NCI-H69 (cell line): ENCODE measurements around the gene PERM1.
A peak's percentile ranks its signal among the peaks of the same experiment; 100 is the strongest.
"Not testable (repeated sequence)": the region's sequence is repeated elsewhere in the genome, so short reads cannot be mapped to it uniquely, and the experiment has no call there.

Experiments
- DNase-seq: peaks from one replicate; lab custom pipeline; 2025; lab: John Stamatoyannopoulos, UW

Gene PERM1

DNA sequence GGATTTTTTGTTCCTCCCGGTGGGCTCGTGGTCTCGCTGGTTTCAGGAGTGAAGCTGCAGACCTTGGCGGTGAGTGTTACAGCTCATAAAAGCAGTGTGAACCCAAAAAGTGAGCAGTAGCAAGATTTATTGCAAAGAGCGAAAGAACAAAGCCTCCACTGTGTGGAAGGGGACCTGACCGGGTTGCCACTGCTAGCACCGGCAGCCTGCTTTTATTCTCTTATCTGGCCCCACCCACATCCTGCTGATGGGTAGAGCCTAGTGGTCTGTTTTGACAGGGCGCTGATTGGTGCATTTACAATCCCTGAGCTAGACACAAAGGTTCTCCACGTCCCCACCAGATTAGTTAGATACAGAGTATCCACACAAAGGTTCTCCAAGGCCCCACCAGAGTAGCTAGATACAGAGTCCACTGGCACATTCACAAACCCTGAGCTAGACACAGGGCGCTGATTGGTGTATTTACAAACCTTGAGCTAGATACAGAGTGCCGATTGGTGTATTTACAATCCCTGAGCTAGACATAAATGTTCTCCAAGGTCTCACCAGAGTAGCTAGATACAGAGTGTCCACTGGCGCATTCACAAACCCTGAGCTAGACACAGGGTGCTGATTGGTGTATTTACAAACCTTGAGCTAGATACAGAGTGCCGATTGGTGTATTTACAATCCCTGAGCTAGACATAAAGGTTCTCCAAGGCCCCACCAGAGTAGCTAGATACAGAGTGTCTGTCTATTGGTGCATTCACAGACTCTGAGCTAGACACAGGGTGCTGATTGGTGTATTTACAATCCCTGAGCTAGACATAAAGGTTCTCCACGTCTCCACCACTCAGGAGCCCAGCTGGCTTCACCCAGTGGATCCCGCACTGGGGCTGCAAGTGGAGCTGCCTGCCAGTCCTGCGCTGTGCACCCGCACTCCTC is 35.8 kb upstream of the PERM1 start:
- DNase-seq: not testable (repeated sequence)

DNA sequence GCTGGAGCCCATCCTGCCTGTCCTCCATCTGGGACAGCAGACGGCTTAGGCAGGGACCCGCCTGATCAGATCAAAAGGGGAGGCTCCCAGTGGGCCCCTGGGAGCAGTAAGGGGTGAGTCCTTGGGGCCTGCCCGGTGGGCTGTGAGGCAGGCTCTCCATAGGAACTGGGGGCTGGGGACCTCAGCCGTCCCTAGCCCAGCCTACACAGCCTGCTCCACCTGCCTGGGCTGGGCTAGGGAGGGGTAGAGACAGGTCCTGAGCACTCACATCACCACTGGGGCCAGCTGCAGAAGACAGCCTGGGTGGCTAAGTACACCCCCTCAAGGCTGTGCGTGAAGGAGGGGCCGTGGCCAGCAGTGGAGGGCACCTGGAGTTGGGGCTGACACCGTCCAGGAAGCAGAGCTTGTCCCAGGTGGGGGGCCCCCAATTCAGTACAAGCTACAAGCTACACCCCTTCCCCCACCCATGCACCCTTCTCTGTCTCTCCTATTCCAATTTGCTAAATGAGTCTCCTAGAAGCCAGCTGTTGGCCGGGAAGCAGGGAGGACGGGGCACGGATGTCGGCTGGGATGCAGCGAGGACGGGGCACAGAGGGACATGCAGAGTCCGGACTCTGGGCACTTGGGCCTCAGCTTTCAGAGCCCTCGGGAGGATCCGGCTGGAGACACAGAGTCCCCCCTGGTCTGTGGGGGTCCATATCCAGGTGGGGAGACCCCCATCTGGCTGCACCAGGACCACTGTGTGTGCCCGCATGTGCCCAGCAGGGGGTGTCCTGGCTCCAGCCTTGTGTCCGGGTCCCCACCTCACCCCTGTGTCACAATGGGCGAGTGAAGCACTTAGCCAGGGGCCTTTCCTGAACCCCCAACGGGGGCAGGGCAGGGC is 33.1 kb upstream of the PERM1 start:
- DNase-seq: no peak

DNA sequence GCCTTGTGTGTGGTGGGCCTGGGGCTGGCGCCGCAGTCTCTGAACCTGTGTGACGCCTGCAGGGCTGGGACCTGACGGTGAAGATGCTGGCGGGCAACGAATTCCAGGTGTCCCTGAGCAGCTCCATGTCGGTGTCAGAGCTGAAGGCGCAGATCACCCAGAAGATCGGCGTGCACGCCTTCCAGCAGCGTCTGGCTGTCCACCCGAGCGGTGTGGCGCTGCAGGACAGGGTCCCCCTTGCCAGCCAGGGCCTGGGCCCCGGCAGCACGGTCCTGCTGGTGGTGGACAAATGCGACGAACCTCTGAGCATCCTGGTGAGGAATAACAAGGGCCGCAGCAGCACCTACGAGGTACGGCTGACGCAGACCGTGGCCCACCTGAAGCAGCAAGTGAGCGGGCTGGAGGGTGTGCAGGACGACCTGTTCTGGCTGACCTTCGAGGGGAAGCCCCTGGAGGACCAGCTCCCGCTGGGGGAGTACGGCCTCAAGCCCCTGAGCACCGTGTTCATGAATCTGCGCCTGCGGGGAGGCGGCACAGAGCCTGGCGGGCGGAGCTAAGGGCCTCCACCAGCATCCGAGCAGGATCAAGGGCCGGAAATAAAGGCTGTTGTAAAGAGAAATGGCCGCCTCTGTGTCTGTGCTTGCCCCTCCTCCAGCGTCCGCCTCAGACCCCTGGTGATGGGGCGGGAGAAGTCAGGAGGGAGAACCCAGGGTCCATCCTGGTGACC is 32.2 kb upstream of the PERM1 start:
- peak; percentile 36 for DNase-seq

DNA sequence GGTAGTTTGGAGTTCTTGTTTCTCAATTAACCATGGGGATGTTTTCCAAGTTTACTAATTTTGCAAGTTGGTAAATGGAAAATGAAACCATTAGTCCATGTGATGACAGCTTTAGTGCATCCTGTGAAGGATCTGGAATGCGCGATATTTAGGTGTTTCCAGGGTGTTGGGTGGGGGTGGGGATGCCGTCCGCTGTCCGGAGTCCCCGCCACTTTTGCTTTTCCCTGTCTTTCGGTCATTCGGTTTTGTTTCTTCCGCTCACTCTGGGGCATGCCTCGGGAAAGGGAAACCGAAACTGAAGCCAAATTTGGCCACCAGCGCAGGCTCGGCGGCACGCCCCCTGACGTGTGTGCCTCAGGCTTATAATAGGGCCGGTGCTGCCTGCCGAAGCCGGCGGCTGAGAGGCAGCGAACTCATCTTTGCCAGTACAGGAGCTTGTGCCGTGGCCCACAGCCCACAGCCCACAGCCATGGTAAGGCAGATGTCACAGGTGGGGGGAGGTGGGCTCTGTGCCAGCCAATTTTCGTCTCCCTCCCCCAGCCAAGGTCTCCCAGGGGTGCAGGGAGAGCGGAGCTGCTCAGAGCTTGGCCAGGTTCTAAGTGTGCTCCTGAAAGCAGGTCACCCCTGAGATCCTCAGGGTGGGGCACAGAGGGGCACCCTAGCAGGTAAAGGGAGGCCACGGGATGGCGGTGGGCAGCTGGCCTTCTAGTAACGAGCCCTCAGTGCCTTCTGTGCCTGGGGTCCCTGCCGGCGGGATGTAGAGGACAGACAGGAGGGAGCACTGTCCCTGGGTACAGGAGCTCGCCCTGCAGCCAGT is 31.4 kb upstream of the PERM1 start, which contains the start of gene ISG15:
ISG15 (plus strand) TSS at position 393 of the 817 bp plus-strand sequence; CDS start at position 470, 77 bp downstream.
- peak; percentile 69 for DNase-seq

DNA sequence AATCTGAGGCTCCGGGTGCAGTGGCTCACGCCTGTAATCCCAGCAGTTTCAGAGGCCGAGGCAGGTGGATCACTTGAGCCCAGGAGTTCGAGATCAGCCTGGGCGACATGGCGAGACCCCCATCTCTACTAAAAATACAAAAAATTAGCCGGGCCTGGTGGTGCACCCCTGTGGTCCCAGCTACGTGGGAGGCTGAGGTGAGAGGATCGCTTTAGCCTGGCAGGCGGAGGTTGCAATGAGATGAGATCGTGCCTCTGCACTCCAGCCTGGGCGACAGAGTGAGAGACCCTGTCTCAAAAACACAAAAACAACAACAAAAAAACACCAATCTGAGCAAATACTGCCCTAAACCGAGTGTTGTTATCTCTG is 30.8 kb upstream of the PERM1 start:
- not testable (repeated sequence) for DNase-seq

DNA sequence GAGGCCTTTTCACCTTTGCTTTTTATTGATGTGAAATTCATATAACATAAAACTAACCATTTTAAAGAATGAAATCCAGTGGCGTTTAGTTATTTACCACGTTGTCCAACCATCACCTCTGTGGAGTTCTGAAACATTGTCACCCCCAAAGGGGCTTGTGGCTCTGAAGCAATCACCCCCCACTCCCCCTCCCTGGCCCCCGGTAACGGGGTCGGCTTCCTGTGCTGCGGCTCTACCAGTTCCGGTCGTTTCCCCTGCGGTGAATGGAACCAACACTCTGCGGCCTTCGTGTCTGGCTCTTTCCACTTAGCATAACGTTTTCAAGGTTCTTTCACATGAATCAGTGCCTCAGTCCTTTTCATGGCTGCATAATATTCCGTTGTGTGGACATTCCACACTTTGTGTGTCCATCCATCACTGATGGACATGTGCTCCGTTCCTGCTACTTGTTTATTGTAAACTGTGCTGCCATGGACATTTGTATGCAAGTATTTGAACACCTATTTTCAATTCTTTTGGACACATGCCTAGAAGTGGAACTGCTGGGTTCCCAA is 29.6 kb upstream of the PERM1 start:
- DNase-seq: no peak

DNA sequence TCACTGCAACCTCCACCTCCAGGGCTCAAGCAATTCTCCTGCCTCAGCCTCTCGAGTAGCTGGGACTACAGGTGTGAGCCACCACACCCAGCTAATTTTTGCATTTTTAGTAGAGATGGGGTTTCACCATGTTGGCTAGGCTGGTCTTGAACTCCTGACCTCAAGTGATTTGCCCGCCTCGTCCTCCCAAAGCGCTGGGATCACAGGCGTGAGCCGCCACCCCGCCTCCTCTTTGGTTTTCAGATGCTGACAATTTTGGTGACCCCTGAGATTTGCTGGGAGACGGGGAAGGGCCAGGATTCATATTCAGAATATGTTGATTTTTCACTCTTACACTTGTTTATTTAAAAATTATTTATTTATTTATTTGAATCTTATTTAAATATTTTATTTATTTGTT is 28.2 kb upstream of the PERM1 start:
- not testable (repeated sequence) for DNase-seq

DNA sequence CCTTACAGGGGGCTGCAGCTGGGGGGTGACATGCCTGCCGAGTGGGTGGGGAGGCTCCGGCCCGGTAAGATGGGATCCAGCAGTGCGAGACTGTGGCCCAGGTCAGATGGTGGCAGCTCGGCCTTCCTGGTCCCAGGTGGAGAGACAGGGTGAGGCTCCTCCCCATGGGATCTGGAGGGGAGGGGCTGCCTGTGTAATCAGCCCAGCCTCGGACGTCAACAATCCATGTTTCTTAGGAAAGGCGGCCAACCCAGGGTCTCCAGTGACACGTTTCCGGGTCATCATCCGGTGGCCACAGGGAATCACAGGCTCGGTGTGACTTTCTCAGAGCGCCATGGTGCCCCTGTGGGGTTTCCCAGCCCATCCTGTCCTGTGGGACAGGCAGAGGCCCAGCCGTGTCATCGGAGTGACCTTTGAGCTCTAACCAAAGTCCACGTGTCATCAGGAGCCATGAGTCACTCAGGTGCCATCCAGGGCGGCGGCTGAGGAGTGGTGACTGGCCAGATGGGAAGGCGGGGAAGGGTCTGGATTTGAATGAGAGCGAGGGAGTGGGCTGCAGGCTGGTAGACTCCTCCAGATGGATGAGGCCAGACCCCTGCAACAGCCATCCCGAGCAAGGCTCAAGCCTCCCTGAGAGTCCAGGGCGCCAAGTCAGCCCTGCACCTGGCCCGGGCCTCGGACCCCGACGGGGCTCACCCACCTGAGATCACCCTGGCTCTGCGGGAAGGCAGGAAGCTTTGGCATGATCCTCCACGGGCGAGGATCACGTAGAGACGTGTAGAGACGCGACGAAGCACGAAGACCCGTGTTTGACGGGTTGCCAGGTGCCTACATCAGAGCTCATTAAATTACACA is 24.6 kb upstream of the PERM1 start:
- peak; percentile 17 for DNase-seq

DNA sequence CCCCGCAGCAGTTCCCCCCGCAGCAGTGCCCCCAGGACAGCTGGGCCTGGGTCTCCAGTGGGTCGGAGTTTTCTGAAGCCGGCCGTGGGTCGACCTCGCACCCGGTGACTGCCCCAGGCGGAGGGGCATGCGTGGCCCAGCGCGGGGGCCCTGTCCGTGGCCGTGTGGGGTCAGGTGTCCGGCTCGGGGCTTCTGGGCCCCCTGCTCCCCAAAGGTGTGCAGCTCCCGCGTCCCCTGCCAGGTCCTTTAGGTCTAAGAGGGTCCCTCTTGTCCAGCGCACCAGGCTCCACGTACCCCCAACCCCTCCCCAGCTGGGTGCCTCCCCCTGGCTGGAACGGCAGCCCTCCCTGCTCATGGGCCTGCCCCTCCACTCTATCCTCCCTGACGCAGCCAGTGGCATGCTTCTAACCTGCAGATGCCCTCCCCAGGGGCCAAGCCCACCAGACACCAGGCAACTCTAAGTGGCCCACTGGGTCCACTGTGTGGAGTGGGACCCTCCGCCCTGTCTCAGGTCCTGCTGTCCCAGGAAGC is 23.9 kb upstream of the PERM1 start:
- DNase-seq: no peak

DNA sequence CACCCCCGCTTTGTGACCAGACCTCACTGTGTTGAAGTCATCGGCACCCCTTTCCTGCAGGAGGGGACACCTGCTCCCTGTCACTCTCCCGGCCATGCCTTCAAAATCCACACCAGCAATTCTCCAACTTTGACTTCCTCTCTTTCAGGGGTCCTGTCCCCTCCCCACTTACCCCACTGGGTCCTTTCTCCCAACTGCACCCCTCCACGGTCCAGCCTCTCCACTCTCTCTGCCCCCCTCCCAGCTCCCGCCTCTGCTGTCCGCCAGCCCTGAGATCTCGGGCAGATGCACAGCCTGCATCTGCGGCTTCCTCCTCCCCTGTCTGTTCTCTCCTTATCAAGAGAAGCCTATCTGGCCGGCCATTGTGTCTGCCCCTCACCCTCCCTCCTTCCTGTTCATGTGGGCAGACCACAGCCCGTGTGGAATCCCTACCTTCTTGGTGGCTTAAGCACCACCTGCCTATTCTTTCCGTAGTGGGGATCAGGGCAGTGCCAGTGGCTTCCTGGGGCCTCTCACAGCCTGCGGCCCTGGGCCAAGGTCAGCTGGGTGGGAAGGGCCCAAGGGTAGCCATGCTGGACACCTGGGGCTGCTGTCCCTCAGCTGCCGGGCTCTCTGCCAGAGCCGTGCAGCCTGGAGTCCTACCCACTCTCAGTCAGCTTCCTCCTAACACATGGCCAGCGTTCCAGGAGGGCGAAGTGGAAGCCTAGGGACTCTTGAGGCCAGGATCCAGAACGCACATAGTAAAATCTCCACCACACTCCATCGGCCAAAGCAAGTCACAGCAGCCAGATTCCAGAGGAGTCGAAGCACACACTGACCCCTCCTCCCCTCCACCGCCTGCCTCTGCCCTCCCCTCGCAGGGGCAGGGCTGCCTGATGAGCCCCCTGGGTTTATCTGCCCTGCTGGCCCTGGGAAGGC is 23.1 kb upstream of the PERM1 start:
- peak; percentile 47 for DNase-seq

DNA sequence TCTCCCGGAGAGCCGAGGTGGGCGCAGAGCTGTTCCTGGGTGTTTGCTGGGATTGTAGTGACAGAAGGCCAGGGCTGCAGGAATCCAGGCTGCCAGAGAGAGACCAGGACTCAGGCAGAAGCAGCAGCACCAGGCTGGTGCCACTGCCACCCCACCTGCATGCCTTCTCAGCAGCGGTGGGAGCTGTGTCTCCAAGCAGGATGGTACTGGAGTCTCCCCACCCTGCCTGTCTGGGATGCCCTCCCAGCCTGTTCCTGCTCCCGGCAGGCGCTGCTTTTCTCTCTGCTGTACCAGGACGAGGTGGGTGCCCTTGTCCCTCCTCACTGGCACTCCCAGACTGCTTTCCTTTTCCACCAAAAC is 22.5 kb upstream of the PERM1 start:
- DNase-seq: no peak

DNA sequence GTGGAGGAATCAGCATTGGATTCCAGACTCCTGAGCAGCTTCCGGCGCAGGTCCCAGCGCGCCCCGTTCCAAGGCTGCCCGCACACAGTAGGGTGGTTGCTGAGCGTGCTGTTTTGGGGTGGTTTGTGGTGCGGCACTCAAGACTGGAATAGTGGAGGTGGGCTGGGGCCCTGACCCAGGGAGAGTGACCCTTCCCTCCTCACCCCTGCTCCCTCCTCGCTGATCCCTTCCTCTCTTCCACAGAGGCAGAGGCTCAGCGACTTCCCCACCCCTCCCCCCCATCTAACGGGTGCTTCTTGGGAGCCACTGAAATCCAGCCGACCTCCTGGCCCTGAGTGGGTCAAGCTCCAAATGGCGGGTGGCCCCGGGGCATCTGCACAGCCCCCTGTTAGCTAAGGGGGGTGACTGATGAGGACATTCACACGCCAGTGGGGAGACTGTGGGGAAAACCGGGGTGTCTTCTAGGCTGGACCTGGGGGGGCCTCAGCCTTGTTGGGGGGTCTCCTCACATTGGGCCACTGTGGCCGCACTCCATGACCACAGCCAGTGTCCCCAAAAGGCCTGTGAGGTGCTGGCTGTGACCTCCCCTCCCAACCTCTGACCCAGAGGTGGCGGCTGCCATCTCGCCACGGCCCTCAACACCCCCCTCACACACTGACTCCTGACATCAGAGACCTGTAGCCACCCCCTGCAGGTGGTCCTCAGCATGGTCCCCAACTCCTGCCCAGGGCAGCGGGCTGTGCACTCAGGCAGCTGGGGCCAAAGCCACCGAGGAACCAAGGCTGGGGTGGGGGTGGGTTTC is 21.9 kb upstream of the PERM1 start:
- no peak for DNase-seq

DNA sequence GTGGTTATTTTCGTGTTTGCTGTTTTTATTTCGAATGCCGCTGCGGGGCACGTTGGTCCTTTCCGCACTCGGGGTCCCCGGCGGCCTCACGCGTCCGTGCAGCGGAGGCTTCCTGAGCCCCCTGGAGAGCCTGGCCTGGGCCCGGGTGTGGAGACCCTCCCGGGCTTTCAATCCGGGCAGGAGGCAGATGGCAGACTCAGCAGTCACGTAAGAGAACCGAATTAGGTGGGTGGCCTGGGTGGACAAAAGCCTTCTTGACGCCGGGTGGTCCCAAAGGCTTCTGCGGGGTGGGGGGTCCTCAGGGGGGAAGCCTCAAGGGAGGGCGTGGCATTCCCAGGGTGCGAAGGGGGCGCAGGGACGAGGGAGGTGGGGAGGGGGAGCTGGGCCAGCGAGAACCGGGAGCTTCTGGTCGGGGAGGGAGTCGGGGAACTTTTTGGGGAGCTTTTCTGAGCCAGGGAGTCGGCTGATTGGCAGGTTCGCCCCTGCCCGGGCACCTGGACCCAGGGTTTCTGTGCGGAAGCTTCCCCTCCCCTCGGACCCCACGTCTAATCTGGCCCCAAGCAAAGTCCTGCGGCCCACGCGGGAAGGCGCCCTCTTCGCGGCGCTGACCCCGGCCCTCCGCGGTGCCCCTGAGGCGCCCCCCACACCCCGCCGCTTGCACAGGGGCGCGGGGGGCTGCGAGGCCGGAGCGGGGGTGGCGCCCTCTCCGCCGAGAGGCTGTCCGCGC is 19.3 kb upstream of the PERM1 start:
- peak; percentile 44 for DNase-seq

DNA sequence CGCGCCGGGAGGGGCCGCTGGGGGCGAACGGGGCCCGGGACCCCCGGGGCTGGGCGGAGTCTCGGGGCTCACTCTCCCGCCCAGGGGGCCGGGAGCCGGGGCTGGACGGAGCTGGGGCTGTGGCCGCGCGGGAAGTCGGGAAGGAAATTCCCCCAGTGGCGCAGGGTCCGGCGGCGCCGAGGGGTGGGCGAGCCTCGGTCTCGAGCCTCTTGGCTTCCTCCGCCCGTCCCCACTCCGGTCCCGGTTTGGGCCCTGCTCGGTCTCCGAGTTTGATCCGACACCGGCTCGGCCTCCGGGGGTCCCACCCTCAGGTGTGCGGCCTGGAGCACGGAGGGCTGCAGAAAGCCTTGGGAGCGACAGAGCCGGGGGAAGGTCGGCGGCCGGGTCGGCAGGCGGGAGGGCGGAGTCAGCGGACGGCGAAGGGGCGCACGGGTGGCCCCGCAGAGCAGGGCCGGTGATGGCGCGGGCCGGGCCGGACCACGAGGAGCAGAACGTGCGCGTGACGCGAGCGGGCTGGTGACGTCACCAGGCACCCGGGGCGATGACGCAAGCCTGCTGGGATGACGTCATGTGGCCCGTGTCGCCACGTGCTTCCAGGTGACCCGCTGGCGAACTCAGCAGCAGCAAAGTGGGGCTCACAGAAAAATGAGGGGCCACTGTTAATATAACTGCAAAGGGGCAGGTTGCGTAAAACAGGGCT is 18.6 kb upstream of the PERM1 start:
- DNase-seq: peak; percentile 60

DNA sequence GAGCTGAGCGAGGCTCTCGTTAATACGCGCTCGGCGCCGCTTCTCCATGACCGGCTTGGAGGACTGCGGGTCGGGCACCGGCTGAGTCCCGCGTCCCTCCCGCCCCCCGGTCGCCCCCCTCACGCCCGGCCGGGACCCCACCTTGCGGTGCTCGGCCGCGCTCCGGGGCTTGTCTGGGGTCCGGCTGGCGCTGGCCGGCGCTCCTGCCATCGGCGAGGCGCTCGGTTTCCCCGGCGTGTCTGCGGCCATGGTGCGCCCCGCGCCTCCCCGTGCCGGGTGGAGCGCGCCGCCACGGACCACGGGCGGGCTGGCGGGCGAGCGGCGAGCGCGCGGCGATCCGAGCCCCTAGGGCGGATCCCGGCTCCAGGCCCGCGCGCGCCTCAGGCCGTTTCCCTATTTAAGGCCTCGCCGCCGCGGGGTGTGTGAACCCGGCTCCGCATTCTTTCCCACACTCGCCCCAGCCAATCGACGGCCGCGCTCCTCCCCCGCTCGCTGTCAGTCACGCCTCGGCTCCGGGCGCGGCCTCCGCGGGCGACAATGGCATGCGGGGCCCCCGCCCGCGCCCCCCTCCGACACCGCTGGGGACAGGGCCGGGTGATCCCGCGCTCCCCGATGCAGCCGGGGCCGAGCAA is 17.9 kb upstream of the PERM1 start, which contains the start of gene HES4:
HES4 (minus strand) TSS at position 373 of the 632 bp plus-strand sequence; CDS start at position 249, 124 bp downstream.
- peak; percentile 86 for DNase-seq
